RWPE1 (cell line): Measurements from ENCODE around the gene ISM2.

ENCODE experiments used
- CTCF ChIA-PET: fragments of 350-600 bp; sonication (Branson Sonifier 250); formaldehyde crosslinking; extraction: SDS; loops from one replicate; lab custom pipeline; 2021; lab: Yijun Ruan, JAX
- POLR2A ChIA-PET: fragments of 400-600 bp; formaldehyde crosslinking; extraction: SDS; loops from one replicate; lab custom pipeline; 2020; ENCODE audit warnings: antibody characterized with exemption; ENCODE audit not compliant: low non-redundant PET; lab: Yijun Ruan, JAX
- DNase-seq: peaks from one replicate; pipeline ENCODE4 v3.0.0; 2012; ENCODE audit warnings: low spot score
- H3K27ac ChIP-seq: fragments of 450-650 bp; 2 replicates; pipeline ENCODE4 v1.5.1; 2017
- TF ChIP-seq, protein P1 (sequence below): fragments of 450-650 bp; conservative IDR thresholded peaks from 2 replicates; pipeline ENCODE4 v1.5.1; 2017; ENCODE audit warnings: low read depth, mild to moderate bottlenecking

The ISM2 gene

DNA sequence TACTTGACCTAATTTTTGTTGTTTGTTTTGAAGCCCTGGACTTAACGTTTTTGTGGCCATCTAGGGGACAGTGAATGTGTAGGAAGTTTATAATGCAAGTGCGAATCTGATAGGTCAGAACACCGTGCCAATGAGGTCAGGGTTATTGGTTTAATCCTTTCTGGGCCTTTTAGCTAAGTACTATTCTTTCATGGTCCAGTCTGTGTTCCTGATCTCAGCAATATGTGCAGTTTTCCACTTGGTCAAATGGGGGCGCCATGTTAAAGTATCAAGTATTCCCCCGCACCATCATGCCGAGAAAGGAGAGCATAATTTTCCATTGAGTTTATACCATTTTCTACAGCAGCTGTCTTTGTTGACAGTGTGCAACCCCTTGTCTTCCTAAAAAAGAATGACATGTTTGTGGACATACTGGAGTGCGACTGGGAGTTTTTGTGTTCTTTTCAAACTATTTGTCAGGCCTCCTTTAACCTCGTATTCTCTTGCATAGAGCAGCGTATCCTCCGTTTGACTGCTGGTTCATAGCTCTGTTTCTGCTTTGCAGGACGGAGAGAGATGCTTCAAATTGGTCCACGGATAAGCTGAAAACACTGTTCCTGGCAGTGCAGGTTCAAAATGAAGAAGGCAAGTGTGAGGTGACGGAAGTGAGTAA is 39.4 kb downstream of the ISM2 start:
- no peak overlapping the region for H3K27ac ChIP-seq
- DNase-seq = peak; percentile 48

DNA sequence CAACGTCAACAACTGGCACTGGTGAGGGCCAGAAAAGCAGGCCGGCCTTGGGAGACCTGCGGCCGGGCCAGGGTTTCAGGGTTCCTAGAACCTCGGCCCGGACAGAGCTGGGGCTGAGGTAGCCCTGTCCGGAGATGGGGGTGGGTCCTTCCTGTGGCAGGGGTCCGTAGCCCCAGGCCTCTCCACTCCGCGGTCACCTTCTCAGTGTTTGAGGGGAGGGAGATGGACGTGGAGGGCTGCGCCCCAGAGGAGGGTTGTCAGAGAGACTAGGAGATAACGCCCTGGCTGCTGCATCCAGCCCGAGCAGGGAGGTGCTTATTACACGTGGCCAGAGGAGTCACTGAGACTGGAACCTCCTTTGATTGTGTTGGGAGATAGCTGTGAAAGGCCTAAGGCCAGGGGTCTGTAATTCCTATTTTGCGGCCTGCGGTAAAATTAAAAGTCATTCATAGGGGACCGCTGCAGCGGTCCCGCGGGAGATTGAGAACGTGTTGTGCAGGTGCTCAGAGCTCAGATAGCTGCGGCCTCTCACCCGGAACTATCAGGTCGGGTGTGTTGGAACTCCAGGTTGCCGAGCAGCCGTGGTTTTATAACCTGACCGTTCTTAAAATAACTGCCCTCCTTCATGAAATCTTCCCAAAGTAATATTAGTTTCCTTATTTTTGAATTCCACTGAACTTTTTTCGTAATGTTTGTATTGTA is 40.2 kb downstream of the ISM2 start:
- TF ChIP-seq, protein P1, sequence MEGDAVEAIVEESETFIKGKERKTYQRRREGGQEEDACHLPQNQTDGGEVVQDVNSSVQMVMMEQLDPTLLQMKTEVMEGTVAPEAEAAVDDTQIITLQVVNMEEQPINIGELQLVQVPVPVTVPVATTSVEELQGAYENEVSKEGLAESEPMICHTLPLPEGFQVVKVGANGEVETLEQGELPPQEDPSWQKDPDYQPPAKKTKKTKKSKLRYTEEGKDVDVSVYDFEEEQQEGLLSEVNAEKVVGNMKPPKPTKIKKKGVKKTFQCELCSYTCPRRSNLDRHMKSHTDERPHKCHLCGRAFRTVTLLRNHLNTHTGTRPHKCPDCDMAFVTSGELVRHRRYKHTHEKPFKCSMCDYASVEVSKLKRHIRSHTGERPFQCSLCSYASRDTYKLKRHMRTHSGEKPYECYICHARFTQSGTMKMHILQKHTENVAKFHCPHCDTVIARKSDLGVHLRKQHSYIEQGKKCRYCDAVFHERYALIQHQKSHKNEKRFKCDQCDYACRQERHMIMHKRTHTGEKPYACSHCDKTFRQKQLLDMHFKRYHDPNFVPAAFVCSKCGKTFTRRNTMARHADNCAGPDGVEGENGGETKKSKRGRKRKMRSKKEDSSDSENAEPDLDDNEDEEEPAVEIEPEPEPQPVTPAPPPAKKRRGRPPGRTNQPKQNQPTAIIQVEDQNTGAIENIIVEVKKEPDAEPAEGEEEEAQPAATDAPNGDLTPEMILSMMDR = no peak
- DNase-seq = peak; percentile 22
- H3K27ac ChIP-seq = peak overlapping the region; percentile 92
- ChIA-PET POLR2A (no interaction called here), CTCF (interaction anchor here (0.7 to 1.2 kb wide), 2 partner anchors 19 to 43 kb away, joined by 3 to 5 read pairs; no protein-coding TSS in a partner anchor)

More for the DNA sequence above, 39.4 kb downstream of the ISM2 start:
- CTCF ChIA-PET = interaction anchor here (0.6 to 1.2 kb wide), 4 partner anchors 18 to 850 kb away, joined by 3 to 5 read pairs (median 4); no protein-coding TSS in a partner anchor
- TF ChIP-seq, protein P1 = peak; percentile 68
- POLR2A ChIA-PET = no interaction called here

DNA sequence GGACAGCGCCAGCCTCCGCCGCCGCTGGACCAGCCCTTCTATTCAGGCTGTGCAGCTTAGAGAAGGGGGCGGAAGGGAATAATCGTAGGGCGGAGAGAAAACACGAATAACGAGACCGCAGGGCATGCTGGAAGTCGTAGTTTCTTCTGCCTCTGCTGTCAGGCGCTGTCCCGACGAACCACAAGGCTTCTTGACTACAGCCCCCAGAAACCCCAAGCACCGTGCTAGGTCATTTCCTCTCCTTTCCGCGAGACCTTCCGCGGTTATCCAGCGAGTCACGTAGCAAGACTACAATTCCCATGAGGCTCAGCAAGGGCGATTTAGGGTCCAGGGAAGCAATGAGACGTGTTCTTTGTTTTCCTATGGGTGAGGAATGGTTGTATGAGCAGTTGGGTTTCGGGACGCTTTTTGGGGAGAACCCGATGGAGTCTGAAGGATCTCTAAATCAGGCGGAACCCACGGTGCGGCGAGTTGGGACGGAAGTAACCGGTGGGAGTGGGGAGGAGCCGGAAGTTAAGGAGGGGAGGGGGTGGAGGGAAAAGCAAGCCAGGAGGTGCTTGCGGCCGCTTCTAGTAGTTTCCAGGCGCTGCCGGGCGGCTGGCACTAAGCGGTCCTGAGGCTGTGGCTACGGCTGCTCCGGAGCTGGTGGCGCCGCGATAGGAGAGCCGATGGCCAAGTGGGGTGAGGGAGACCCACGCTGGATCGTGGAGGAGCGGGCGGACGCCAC is 40.9 kb downstream of the ISM2 start, which contains the start of the genes AHSA1 and VIPAS39:
Gene AHSA1 (plus strand): TSS at position 572 of the 727 bp plus-strand sequence. CDS start 97 bp downstream, at position 669.
Gene VIPAS39 (minus strand): TSS at position 80 of the 727 bp plus-strand sequence. CDS start 3,499 bp downstream, outside the sequence.
- ChIA-PET CTCF (interaction anchor here (0.8 to 1.2 kb wide), 3 partner anchors 20 to 40 kb away, joined by 3 to 5 read pairs (median 3); no protein-coding TSS in a partner anchor), POLR2A (no interaction called here)
- TF ChIP-seq, protein P1 = no peak
- peak within 1 kb of the TSS; percentile 92 for H3K27ac ChIP-seq
- DNase-seq = peak; percentile 93

DNA sequence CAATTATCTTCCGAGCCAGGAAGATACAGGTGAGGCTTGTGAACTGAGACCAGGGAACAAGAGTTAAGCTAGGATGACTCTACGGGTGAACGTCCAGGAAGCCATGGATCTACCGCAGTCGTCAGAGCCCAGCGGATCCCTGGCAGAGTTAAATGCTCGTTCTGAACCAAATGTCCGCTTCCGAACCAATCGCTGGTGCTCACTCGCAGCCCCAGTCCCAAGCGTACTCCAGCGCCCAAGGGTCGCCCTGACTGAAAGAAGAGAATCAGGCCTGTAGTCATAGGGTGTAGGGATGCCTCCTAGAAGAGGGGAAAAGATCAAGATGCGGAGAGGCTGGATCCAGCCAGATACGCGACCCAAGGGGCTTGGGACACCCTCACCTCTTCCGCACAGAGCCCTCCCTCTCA is 41.5 kb downstream of the ISM2 start:
- peak; percentile 16 for DNase-seq
- TF ChIP-seq, protein P1 = no peak
- peak overlapping the region; percentile 92 for H3K27ac ChIP-seq
- ChIA-PET POLR2A (no interaction called here), CTCF (interaction anchor here (0.8 to 0.9 kb wide), 2 partner anchors 20 to 41 kb away, joined by 3 read pairs; no protein-coding TSS in a partner anchor)

DNA sequence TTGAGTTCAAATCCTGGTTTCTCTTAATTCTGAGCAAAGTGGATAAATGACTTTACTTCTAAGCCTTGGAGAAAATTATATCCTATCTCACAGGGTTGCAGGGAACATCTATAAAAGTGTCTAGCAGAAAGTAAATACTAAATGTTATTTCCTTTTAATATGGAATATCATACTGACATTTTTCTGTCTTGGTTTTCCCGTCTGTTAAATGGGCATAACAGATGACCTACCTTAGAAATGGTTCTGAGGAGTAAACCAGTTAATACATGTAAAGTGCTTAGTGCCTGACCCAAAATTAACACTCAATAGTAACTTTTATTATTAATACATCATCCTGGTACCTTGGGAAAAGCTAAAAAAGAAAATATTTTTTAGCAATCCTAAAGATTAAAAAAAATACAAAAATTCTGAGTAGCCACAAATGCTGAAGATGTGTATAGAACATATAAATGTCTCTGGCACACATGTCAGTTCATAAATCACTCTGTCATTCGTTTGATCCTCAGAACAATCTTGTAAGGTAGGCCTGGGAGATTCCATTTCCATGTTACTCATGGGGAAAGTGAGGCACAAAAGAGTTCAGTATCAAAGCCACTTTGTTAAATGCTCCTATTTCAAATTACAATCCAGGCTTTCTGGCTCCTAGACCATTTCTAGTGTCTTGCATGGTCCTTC is 42.5 kb downstream of the ISM2 start:
- ChIA-PET POLR2A (no interaction called here), CTCF (no interaction called here)
- H3K27ac ChIP-seq = no peak overlapping the region
- TF ChIP-seq, protein P1 = no peak
- DNase-seq = no peak
